H54 (cell line): ENCODE data around the gene CHST15.
"Not testable (repeated sequence)": the region's sequence is repeated elsewhere in the genome, so short reads cannot be mapped to it uniquely, and the experiment has no call there.

ENCODE experiments used
- DNase-seq: peaks from one replicate; pipeline ENCODE4 v3.0.0; 2011; ENCODE audit warnings: low spot score, mixed read lengths; ENCODE audit not compliant: insufficient read length
- FAIRE-seq: peaks from 3 replicates; lab custom pipeline; 2011; peaks lifted over from hg19 to GRCh38; lab: Jason Lieb, UNC
- POLR2A ChIP-seq: IDR thresholded peaks from 2 replicates; pipeline ENCODE4 v1.6.1; 2011; ENCODE audit warnings: low read depth, mild to moderate bottlenecking, low read length

CHST15 gene

DNA sequence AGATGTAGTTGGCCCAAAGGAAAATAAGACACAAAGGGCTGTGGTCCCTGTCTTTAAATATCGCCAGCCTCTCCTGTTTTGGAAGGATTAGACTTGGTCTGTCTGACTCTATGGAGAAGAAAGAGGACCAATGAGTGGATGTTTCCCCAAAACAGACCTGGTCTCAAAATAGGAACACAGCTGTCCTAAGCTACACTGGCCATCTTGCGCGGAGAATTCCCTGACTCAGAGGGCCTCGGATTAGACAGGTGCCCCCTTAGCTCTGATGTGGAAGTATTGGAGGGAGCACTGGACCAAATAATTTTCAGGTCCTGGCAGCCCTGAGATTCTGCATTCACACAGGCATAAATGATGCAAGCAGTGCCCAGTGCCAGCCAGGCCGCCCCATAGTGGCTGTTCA is 56.1 kb downstream of the CHST15 start:
- DNase-seq (no peak), FAIRE-seq (no peak)
- no peak for TF ChIP-seq POLR2A

DNA sequence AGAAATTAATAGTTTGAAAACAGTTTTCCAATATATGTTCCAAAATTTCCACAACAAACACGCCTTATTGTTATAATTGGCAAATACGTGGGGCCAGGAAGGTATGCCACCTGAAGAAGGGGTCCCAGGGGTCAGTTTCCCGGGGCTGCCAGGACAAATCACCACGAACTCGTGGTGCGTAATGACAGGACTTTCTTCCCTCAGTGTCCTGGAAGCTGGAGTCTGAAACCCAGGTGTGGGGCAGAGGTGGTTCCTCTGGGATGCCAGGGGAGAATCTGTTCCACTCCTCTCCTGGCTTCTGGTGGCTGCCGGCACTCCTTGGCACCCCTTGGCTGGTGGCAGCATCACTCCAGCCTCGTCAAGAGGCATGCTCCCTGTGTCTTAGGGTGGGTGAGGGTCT is 56.7 kb downstream of the CHST15 start:
- FAIRE-seq: no peak
- no peak for DNase-seq
- TF ChIP-seq POLR2A: no peak

DNA sequence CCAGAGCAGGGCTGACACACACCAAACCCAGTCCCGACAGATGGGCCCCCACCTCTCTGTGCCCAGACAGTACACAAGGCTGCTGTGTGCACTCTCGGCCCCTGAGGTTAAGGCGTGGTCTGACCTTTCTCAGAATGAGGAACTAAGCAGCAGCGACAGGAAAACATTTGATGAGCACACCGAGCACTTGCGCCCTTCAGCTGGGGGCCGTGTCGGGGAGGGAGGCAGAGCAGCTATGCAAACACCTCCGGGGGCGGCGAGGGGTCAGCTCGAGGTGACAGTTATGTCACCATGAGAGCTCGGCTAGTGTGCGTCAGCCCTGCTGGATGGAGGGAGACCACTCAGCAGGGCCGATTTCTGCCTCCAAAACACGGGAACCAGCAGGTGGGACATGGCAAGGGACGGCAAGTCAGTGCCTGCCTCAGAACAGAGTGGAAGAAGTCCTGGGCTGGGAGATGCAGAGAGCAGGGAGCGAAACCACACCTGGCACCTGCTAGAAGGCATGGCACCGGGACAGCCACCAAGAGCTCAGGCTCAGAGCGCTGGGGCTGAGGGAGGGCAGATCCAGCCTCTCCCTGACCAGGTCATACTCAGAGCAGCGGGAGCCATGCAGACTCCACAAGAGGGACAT is 57.4 kb downstream of the CHST15 start:
- no peak for TF ChIP-seq POLR2A
- no peak for DNase-seq
- no peak for FAIRE-seq

DNA sequence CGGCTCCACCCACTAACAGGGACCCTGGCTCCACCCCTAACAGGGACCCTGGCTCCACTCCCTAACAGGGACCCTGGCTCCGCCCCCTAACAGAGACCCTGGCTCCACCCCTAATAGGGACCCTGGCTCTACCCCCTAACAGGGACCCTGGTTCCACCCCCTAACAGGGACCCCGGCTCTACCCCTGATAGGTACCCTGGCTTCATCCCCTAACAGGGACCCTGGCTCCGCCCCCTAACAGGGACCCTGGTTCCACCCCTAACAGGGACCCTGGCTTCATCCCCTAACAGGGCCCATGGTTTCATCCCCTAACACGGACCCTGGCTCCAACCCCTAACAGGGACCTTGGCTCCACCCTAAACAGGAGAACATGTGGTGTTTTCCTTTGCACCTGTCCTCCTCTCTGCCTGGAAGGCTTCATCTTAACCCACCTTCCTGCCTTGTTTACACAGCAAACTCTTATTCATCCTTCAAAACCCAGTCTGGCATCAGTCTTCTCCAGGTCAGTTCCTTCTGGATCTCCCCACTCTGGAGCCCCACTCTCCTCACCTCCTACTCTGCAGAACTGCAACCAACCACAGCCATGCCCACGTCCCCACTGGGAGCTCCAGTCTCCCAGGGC is 58.0 kb downstream of the CHST15 start:
- no peak for DNase-seq
- TF ChIP-seq POLR2A: no peak

DNA sequence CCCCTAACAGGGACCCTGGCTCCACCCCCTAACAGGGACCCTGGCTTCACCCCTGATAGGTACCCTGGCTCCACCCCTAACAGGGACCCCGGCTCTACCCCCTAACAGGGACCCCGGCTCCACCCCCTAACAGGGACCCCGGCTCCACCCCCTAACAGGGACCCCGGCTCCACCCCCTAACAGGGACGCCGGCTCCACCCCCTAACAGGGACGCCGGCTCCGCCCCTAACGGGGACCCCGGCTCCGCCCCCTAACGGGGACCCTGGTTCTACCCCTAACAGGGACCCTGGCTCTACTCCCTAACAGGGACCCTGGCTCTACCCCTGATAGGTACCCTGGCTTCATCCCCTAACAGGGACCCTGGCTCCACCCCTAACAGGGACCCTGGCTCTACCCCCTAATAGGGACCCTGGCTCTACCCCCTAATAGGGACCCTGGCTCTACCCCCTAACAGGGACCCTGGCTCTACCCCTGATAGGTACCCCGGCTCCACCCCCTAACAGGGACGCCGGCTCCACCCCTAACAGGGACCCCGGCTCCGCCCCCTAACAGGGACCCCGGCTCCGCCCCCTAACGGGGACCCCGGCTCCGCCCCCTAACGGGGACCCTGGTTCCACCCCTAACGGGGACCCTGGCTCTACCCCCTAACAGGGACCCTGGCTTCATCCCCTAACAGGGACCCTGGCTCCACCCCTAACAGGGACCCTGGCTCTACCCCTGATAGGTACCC is 58.7 kb downstream of the CHST15 start:
- not testable (repeated sequence) for FAIRE-seq, DNase-seq

More for the DNA sequence above, 58.0 kb downstream of the CHST15 start:
- FAIRE-seq: no peak

DNA sequence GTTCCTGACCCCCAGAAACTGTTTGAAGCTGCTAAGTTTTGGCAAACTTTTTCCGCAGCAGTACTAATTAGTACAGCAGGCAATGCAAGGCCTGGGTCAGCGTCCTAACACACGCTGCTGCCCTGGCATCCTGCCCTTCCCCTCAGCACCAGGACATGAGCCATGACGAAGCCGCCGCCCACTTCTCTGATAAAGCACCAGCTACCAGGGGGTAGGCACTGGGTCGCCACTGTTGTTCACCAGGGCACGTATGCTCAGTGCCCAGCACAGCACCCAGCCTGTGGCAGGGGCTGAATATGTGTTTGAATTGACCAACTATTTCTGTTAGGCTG is 59.5 kb downstream of the CHST15 start:
- DNase-seq (no peak), FAIRE-seq (no peak)
- TF ChIP-seq POLR2A: no peak

DNA sequence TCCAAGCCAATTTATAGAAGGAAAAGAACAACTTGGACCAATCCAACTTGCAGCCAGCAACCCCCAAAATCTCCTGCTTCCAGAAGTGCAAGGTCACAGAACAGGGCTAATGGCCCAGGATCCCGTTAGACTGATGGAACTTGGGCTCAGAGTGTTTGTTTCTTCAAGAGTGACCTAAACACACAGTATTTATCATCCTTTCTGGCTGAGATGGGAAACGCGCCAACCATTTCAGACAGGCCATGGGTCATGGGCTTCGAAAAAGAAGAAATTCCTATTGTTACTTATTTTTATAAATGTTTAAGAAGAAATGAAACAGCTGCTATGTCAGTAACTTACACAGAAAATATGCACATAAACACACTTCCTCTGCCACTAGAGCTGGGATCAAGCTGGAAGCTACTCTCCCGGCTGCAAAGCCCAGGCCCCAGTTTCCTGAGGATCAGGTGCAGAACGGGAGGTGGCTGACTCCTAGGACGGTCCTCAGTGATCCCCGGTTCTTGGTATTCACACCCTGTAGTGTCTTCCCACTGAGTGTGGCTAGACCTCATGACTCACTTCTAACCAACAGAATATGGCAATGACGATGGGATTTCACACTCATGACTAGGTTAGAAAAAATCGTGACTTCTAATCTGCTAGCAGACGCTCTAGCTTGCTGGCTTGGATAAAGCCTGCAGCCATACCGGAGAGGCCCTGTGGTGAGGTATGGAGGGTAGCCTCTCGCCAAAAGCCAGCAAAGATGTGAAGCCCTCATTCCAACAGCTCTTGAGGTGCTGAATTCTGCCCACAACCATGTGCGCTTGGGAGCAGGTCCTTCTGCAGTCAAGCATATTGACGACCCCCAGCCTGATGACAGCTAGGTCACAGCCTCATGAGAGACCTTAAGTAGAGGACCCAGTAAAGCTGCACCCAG is 60.2 kb downstream of the CHST15 start:
- FAIRE-seq: peak; percentile 50
- TF ChIP-seq POLR2A: no peak
- peak; percentile 44 for DNase-seq

DNA sequence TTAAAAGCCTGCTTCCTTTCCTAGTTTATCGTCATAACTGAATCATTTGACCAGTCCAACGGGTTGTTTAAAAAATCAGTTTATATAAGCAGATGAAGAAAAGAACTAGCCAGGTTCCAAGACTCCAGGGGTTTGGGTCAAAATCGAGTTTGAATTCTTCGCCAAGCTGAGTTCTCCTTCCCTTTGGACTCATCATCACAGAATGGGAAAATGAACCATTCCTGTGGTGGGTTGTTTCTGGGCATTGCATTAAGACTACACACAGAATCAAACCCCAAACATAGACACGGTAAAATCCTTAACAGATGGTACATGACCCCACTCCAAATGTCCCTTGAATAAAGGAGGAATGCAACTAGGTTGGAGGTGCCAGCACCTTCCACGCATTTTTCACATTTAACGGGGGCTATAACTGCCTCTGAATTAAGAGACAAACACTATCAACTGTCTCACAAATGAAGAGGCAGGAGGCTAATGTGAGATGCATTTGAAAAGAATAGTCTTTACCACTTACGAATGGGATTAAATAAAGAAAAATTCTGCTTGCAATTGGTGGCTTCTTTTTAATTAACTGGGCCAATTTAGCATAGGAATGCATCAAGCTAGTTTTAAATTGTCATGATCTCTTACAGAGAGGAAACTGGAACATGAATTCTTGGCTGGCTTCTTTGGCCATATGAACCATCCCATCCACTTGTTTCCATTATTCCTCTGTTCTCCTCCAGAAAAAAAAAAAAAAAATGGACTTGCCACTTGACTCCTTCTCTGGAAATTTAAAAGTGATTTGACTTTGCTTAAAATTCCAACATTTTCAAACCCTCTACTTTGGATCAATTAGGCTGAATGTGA is 61.1 kb downstream of the CHST15 start:
- no peak for TF ChIP-seq POLR2A
- FAIRE-seq (no peak), DNase-seq (no peak)

DNA sequence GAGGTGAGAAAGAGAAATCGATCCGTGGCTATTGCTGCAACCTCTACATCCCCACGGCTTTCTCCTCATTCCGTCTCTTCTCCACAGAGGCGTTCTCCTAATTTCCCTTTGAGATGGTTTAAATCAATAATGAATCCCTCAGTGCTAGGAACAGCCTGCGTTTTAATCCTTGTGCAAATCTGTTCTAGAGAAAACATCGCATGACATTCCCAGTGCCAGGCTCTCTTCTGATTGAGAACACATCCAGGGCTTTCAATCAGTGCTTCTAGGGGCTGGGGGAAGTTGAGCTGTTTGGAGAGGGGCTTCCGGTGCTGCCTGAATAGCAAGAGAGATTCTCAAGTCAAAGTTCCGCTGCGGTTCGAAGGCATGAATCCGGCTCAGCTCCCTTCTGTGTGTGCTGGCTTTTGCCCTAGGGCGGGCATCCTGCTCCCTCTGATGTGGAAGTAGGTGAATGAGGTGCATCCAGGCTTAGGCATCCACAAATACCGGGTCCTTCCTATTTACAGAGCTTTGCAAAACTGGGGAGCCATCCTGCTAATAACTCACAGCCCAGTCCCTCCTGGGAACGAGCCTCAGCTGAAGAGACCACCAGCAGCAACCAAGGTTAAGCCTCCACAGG is 62.8 kb downstream of the CHST15 start:
- DNase-seq (no peak), FAIRE-seq (no peak)
- TF ChIP-seq POLR2A: no peak

DNA sequence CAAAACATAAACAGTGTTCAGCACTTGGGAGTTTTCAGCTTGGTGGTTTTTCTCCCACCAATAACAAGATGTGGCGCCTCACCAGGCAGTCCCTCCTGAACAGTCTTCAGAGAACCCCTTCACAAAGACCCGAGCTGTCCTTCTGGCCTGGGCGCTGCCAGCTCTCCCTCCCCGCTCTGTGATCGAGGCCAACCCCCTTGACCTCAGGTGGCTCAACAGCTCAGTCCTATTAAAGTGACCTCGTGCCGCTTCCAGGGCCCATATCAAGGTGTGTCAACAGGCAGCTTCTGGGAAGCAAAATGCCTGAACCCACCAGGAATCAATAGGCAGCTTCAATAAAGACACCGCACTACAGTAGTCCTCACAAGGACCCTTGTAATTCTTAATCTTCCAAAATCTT is 63.3 kb downstream of the CHST15 start:
- no peak for TF ChIP-seq POLR2A
- no peak for FAIRE-seq
- DNase-seq: no peak

DNA sequence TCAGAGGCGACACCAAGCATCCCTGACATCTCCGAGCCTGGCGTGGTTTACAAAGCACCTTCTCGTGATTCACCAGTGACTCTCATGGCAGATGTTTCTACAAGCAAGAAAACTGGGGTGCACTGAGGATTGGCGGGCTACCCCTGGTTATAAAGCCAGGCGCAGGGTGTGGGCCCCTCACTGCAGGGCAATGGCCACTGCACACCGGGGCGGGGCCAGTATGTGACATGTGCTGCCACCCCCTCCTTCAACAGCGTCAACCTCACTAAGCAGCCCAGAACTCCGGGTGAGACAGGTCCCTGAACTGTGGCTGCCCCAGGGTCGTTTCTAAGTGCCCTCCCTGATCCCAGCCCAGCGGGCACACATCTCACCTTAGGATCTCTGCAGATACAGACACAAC is 63.8 kb downstream of the CHST15 start:
- FAIRE-seq: no peak
- no peak for DNase-seq
- TF ChIP-seq POLR2A: no peak

DNA sequence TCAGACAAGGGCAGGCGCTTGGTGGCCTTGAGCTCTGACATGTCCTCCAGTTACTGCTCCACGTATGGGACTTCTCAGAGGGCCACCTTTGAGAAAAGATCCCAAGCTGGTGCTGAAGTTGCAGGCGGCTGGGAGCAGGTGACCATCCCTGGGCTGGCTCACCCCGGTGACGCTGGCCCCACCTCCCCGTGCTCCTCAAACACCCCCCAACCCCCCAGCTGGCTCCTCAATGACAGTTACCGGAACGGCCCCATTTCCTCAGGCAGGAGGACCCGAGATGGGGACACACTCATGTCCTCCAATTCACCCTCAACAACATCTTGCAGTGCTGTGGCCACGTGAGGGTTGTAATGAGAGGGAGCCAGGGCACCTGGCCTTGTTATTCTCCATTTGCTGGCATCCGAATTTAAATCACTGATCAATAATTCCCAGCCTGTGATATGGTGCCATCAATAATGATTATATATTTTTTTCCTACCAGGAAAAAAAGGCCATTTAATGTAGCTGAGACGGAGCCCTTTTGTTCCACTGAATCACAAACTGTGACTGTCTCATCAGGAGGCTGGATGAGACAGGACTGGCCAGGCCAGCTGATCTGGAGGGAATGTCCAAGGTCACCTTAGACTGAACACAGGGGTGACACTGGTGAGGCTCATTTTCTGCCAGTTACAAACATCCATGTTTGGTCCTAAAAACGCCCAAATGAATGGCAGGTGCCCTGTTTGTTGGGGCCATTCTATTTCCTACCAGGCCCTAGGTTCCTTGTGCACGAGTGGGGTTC is 64.5 kb downstream of the CHST15 start:
- TF ChIP-seq POLR2A: no peak
- no peak for DNase-seq
- FAIRE-seq: no peak
